ENCODE results near the gene H2AZ1. TPM values are rescaled to one million over a fixed set of nuclear protein-coding genes. Genes with fewer than 3 reads are reported as not detected.
A peak's percentile ranks its signal among the peaks of the same experiment; 100 is the strongest.

Gene H2AZ1
- 100 to 1,000 TPM; 417 to 443 TPM for total RNA-seq

GRCh38 chr4:99949999-99950912 is at the start of gene H2AZ1:
Gene H2AZ1 (minus strand): TSS chr4:99950275. CDS start chr4:99950170, 105 bp downstream.
- Mint-ChIP-seq H3K4me3 (no peak within 1 kb of the TSS), H3K36me3 (ENCODE audit: insufficient read depth in 2 of 2) (peaks cover 8 to 15% of the 10 kb centered on the region in 2 donors), H3K27me3 (ENCODE audit: low read depth) (no peaks in the 10 kb centered on the region), H3K9me3 (no peaks in the 10 kb centered on the region), H3K27ac (no peak within 1 kb of the TSS), H3K4me1 (ENCODE audit: low read depth) (peaks cover 28% of the 10 kb centered on the region)
- ATAC-seq (replicated peaks in 1 of 2) (peak; percentile 64 to 65), DNase-seq (peak; percentile 95 to 98)

GRCh38 chr4:99998062-99998867 is 48.2 kb upstream of the H2AZ1 start:
- ATAC-seq (replicated peaks in 1 of 2), result peak; percentile 61 to 67
- H3K27me3 Mint-ChIP-seq (ENCODE audit: low read depth), result no peaks in the 10 kb centered on the region
- H3K36me3 Mint-ChIP-seq (ENCODE audit: insufficient read depth in 2 of 2), result no peaks in the 10 kb centered on the region
- no peaks in the 10 kb centered on the region for H3K9me3 Mint-ChIP-seq
- peak overlapping the region; percentile 75 for H3K27ac Mint-ChIP-seq
- peaks cover 12% of the 10 kb centered on the region for H3K4me1 Mint-ChIP-seq (ENCODE audit: low read depth)
- H3K4me3 Mint-ChIP-seq, result peak overlapping the region in 1 of 2 donors; percentile 50
- no peak for DNase-seq

DNA sequence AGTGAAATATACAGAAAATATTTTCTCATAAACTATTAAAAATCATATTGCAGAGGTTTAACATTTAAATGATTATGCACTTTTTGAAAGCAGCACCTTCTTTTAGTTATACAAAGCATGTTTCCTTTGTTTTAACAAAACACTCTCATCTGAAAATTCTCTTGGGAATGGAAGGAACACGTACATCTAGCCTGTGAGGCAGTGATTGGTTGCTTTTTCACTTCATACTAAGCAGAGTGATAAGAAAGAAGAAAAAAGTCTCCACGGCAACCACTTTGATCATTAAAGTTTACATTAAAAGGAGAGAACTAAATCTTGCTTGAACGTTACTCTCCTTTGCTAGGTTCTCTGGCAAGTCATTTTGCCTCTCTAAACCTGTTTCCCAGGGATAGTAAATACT is 41.7 kb upstream of the H2AZ1 start:
- Mint-ChIP-seq H3K36me3 (ENCODE audit: insufficient read depth in 2 of 2) (no peaks in the 10 kb centered on the region), H3K27ac (no peak overlapping the region), H3K27me3 (ENCODE audit: low read depth) (peaks cover 6% of the 10 kb centered on the region), H3K9me3 (no peaks in the 10 kb centered on the region), H3K4me3 (no peak overlapping the region), H3K4me1 (ENCODE audit: low read depth) (no peaks in the 10 kb centered on the region)
- ATAC-seq (replicated peaks in 1 of 2) (no peak), DNase-seq (no peak)

DNA sequence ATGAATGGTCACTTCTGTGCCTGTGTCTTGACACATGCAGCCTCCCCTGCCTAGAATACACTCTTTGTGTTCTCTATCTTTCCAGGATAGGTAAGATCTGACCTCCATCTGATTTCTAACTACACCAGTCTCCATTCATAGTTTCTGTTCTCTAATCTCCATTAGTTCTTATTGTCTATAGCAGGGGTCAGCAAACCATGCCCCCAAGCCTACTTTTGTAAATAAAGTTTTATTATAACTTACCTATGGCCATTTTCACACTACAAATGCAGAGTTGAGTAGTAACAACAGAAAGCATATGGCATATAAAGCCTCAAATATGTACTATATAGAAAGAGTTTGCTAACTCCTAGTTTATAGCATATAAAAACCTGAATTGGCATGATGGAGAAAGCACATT is 37.6 kb upstream of the H2AZ1 start:
- Mint-ChIP-seq H3K36me3 (ENCODE audit: insufficient read depth in 2 of 2) (no peaks in the 10 kb centered on the region), H3K4me3 (no peak overlapping the region), H3K4me1 (ENCODE audit: low read depth) (no peaks in the 10 kb centered on the region), H3K27me3 (ENCODE audit: low read depth) (peaks cover 13% of the 10 kb centered on the region), H3K9me3 (peaks cover 0 to 3% of the 10 kb centered on the region in 2 donors), H3K27ac (no peak overlapping the region)
- ATAC-seq (replicated peaks in 1 of 2) (no peak), DNase-seq (no peak)

DNA sequence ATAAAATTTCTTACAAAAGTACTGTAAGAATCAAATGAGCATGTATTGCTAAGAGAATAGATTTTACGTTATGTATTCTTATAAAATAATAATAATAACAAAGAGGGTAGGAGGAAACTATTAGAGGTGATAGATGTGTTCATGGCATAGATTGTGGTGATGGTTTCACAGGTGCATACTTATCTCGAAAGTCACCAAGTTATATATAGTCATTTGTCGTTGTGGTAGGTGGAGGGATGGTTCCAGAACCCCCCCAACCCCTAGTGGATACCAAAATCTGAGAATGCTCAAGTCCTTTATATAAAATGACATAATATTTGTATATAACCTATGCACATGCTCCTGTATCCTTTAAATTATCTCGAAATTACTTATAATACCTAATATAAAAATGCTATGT is 36.7 kb upstream of the H2AZ1 start:
- Mint-ChIP-seq H3K27me3 (ENCODE audit: low read depth) (peaks cover 13% of the 10 kb centered on the region), H3K4me3 (no peak overlapping the region), H3K9me3 (peaks cover 0 to 3% of the 10 kb centered on the region in 2 donors), H3K36me3 (ENCODE audit: insufficient read depth in 2 of 2) (no peaks in the 10 kb centered on the region), H3K27ac (no peak overlapping the region), H3K4me1 (ENCODE audit: low read depth) (no peaks in the 10 kb centered on the region)
- no peak for DNase-seq
- ATAC-seq (replicated peaks in 1 of 2), result no peak

- H3K4me3 Mint-ChIP-seq, result no peak overlapping the region
- H3K27me3 Mint-ChIP-seq (ENCODE audit: low read depth), result peaks cover 7% of the 10 kb centered on the region
- no peaks in the 10 kb centered on the region for H3K36me3 Mint-ChIP-seq (ENCODE audit: insufficient read depth in 2 of 2)
- peak in 1 of 2 donors; percentile 38 for ATAC-seq (replicated peaks in 1 of 2)
- peaks cover 0 to 3% of the 10 kb centered on the region in 2 donors for H3K9me3 Mint-ChIP-seq
- no peaks in the 10 kb centered on the region for H3K4me1 Mint-ChIP-seq (ENCODE audit: low read depth)
- H3K27ac Mint-ChIP-seq, result no peak overlapping the region
- no peak for DNase-seq
Measured at GRCh38 chr4:99983289-99983943, 33.3 kb upstream of the H2AZ1 start.

DNA sequence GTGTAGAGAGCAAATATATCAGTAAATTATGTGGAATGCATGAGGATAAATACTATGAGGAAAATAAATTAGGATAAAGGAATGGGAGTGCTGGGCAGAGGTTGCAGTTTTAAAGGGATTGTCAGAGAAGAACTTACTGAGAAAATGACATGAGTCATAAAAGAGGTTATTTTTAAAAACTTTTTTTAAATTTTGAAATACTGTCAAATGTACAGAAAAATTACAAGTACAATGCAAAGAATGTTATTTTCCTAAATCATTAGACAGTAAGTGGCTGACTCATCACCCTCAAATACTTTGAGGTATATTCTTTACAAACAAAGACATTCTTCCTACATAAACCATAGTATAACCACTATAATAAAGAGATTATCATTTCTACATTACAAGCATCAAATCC is 29.8 kb upstream of the H2AZ1 start:
- DNase-seq (no peak), ATAC-seq (replicated peaks in 1 of 2) (no peak)
- H3K4me3 Mint-ChIP-seq, result no peak overlapping the region
- no peaks in the 10 kb centered on the region for H3K36me3 Mint-ChIP-seq (ENCODE audit: insufficient read depth in 2 of 2)
- no peaks in the 10 kb centered on the region for H3K9me3 Mint-ChIP-seq
- H3K27ac Mint-ChIP-seq, result no peak overlapping the region
- peaks cover 7% of the 10 kb centered on the region for H3K27me3 Mint-ChIP-seq (ENCODE audit: low read depth)
- H3K4me1 Mint-ChIP-seq (ENCODE audit: low read depth), result no peaks in the 10 kb centered on the region

DNA sequence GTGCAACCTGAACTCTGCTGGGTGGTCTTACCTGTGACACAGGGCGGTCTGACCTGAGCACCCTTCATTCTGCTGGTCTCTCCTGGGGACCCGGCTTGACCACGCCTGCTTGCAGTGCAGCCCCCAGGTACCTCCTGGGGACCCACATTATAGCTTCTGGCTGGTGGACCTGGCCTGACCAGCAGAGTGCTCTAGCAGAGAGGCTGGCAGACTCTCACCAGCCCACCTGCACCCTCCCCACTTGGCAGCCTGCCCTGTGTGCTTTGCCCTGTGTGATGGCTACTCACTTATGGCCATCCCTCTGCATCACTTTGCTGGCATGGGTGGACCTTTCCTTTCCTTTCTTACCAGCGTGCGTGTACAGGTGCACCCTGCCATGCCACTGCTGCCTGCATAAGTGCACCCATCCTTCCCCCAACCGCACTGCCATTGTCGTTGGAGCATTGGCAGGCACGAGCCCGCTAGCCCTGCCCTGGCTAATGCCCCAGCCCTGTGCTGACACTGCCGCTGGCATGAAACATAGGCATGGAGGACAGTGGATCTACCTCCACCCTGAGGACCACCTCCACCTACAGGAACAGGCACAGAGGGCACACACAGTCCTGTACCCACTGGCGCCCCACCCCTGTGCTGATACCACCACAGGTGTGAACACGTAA is 21.5 kb upstream of the H2AZ1 start:
- Mint-ChIP-seq H3K36me3 (ENCODE audit: insufficient read depth in 2 of 2) (no peaks in the 10 kb centered on the region), H3K9me3 (peaks cover 1 to 5% of the 10 kb centered on the region in 2 donors), H3K27ac (no peak overlapping the region), H3K4me3 (no peak overlapping the region), H3K4me1 (ENCODE audit: low read depth) (no peaks in the 10 kb centered on the region), H3K27me3 (ENCODE audit: low read depth) (peaks cover 6% of the 10 kb centered on the region)
- no peak for DNase-seq
- no peak for ATAC-seq (replicated peaks in 1 of 2)

DNA sequence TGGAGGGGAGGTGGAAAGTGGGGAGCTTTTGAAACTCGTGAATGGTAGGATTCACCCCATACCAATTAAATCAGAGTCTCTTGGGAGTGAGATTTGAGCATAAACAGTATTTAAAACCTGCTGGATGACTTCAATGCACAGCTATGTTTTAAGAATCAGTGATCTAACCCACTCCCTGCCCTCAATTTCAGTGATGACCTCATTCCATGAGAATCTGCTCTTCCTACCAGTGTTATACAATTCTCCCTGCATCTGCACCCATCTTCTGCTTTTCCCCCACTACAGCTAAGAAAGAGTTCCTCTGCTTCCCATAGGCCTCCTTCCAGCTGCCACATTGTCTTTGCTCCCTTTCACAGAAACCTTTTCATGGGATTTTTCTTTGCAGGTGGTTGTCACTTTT is 18.3 kb upstream of the H2AZ1 start:
- DNase-seq (no peak), ATAC-seq (replicated peaks in 1 of 2) (no peak)
- Mint-ChIP-seq H3K4me1 (ENCODE audit: low read depth) (no peaks in the 10 kb centered on the region), H3K36me3 (ENCODE audit: insufficient read depth in 2 of 2) (no peaks in the 10 kb centered on the region), H3K9me3 (peaks cover 0 to 3% of the 10 kb centered on the region in 2 donors), H3K4me3 (no peak overlapping the region), H3K27me3 (ENCODE audit: low read depth) (peaks cover 6% of the 10 kb centered on the region), H3K27ac (no peak overlapping the region)

- no peak overlapping the region for H3K4me3 Mint-ChIP-seq
Measured at GRCh38 chr4:99966692-99967091, 16.6 kb upstream of the H2AZ1 start.

DNA sequence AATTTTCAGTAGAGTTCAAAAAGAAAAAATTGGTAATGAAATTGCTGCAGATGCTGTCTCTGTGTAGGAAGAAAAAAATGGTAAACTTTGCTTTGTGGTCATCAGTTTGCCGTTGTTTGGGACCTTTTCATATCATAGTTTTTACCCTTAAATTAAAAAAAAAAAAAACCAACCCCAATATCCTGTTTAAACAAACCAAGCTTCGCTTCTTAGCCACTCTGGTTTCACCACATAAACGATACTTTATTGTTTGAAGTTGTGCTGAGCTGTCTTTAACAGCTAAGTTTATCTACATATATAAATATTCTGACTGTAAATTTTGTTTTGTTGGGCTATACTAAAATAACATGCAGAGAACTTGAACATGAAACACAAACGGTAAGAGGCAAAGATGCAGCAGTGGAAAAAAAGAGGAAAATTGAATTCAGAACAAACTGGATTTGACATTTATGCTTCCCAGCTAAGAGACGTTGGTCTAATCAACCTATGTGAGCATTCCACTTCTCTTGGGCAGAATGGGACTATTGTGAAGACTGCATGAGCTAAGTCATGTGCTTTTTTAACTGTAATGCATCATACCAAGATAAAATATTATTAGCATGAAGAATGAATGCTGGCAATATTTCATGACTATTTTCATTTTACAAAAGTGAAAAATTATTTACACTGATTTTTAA is 15.7 kb upstream of the H2AZ1 start:
- DNase-seq (no peak), ATAC-seq (replicated peaks in 1 of 2) (no peak)
- H3K27ac Mint-ChIP-seq, result no peak overlapping the region
- no peaks in the 10 kb centered on the region for H3K9me3 Mint-ChIP-seq
- peak overlapping the region in 1 of 2 donors; percentile 0 for H3K4me3 Mint-ChIP-seq
- no peaks in the 10 kb centered on the region for H3K27me3 Mint-ChIP-seq (ENCODE audit: low read depth)
- no peaks in the 10 kb centered on the region for H3K4me1 Mint-ChIP-seq (ENCODE audit: low read depth)
- H3K36me3 Mint-ChIP-seq (ENCODE audit: insufficient read depth in 2 of 2), result no peaks in the 10 kb centered on the region

More at GRCh38 chr4:99966692-99967091, 16.6 kb upstream of the H2AZ1 start:
- Mint-ChIP-seq H3K4me1 (ENCODE audit: low read depth) (no peaks in the 10 kb centered on the region), H3K27me3 (ENCODE audit: low read depth) (no peaks in the 10 kb centered on the region), H3K9me3 (no peaks in the 10 kb centered on the region), H3K27ac (no peak overlapping the region), H3K36me3 (ENCODE audit: insufficient read depth in 2 of 2) (no peaks in the 10 kb centered on the region)
- no peak for DNase-seq
- ATAC-seq (replicated peaks in 1 of 2), result no peak

DNA sequence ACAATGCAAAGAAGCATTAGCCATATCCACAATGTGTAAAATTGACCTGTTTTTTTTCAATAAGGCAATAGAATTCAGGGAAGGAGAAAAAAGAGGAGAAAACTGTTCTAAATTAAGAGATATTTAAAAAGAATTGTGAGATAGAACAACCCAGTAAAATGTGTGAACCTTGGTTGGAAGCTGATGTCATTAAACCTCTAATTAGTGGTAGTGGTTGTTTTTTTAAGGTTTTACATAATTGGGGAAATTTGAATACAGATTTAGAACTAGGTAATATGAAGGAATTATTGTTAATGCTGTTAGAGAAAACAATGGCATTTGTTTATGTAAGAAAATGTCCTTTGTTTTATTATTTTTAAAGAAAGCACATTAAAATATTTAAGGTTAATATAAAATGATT is 15.1 kb upstream of the H2AZ1 start:
- H3K4me1 Mint-ChIP-seq (ENCODE audit: low read depth), result no peaks in the 10 kb centered on the region
- no peaks in the 10 kb centered on the region for H3K36me3 Mint-ChIP-seq (ENCODE audit: insufficient read depth in 2 of 2)
- H3K27ac Mint-ChIP-seq, result no peak overlapping the region
- H3K4me3 Mint-ChIP-seq, result peak overlapping the region in 1 of 2 donors; percentile 24
- no peaks in the 10 kb centered on the region for H3K9me3 Mint-ChIP-seq
- no peaks in the 10 kb centered on the region for H3K27me3 Mint-ChIP-seq (ENCODE audit: low read depth)
- DNase-seq, result no peak
- ATAC-seq (replicated peaks in 1 of 2), result no peak

Data from activated T-cell treated with anti-CD3 and anti-CD28 coated beads, Interleukin-2, amount 50 U/mL, for 72 hours (primary cell).